22Rv1 (cell line): Measurements from ENCODE around the gene CSPG4.

Experiments
- ZFX ChIP-seq: fragments of 450-650 bp; IDR thresholded peaks from 2 replicates; pipeline ENCODE4 v1.6.1; 2017; ENCODE audit warnings: antibody characterized with exemption, borderline replicate concordance
- TF ChIP-seq, protein P1 (sequence below): fragments of 450-650 bp; IDR thresholded peaks from 2 replicates; pipeline ENCODE4 v1.5.1; 2017; ENCODE audit warnings: mild to moderate bottlenecking

DNA sequence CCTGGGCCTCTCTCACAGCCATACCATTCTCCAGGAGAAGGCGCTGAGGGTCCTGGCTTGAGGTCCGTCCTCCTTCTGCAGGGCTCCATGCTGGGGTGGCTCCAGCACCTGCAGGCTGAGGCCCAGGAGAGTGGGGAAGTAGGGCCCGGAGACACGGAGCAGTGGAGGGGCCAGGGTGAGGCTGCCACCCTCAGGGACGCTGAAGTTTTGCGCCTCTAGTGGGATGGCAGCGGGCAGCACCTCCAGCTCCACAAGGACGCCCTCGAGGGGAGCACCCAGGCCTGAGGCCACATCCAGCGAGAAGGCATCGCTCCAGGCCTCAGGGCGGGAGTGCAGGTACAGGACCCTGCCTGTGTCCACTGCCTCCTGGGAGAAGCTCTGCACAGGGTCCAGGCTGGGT lies 27.5 kb downstream of the CSPG4 start:
- TF ChIP-seq, protein P1, sequence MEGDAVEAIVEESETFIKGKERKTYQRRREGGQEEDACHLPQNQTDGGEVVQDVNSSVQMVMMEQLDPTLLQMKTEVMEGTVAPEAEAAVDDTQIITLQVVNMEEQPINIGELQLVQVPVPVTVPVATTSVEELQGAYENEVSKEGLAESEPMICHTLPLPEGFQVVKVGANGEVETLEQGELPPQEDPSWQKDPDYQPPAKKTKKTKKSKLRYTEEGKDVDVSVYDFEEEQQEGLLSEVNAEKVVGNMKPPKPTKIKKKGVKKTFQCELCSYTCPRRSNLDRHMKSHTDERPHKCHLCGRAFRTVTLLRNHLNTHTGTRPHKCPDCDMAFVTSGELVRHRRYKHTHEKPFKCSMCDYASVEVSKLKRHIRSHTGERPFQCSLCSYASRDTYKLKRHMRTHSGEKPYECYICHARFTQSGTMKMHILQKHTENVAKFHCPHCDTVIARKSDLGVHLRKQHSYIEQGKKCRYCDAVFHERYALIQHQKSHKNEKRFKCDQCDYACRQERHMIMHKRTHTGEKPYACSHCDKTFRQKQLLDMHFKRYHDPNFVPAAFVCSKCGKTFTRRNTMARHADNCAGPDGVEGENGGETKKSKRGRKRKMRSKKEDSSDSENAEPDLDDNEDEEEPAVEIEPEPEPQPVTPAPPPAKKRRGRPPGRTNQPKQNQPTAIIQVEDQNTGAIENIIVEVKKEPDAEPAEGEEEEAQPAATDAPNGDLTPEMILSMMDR: no peak
- TF ChIP-seq ZFX: no peak
